ENCODE data around the gene RARB. TPM values are rescaled to one million over a fixed set of nuclear protein-coding genes. Genes with fewer than 3 reads are reported as not detected.

RARB gene
- polyA plus RNA-seq, 1 donor (not counting 4 experiments of a cell fraction or from before 2014, with no cell fraction given) = 0.03 TPM

GRCh38 chr3:25565807-25566206 lies 137.7 kb downstream of the RARB start:
- no peaks in the 10 kb centered on the region for H4K20me1 ChIP-seq (ENCODE audit: control insufficient read depth, extremely low read depth, insufficient read depth, low read length)
- H3K27ac ChIP-seq (ENCODE audit: control insufficient read depth, insufficient read depth, low read length) = no peak overlapping the region
- H2AFZ ChIP-seq (ENCODE audit: control insufficient read depth, low read length) = no peak overlapping the region
- no peak overlapping the region for H3K4me3 ChIP-seq (ENCODE audit: control insufficient read depth in 2 of 3, extremely low read depth in 1 of 3, insufficient read depth in 2 of 3, low read depth in 1 of 3, low read length in 3 of 3)
- no peaks in the 10 kb centered on the region for H3K27me3 ChIP-seq (ENCODE audit: control insufficient read depth, extremely low read depth, insufficient read depth, low read length)
- no peak for TF ChIP-seq CTCF (optimal IDR thresholded peaks at IDR 0.05 in 1 of 3, IDR thresholded peaks at IDR 0.05 in 1 of 3, conservative IDR thresholded peaks at IDR 0.05 in 1 of 3; ENCODE audit: extremely low read depth in 1 of 3, insufficient read depth in 2 of 3, low read length in 3 of 3)
- TF ChIP-seq EZH2 (IDR thresholded peaks at IDR 0.05; ENCODE audit: low read length) = no peak
- no peaks in the 10 kb centered on the region for H3K9me1 ChIP-seq (ENCODE audit: control insufficient read depth, extremely low read depth, insufficient read depth, low read length)
- H3K4me1 ChIP-seq (ENCODE audit: control insufficient read depth, extremely low read depth, insufficient read depth, low read length) = no peaks in the 10 kb centered on the region
- no peak for FAIRE-seq
- DNase-seq (ENCODE audit: low read depth, low spot score) = no peak
- H3K36me3 ChIP-seq (ENCODE audit: control insufficient read depth in 2 of 2, extremely low read depth in 1 of 2, insufficient read depth in 2 of 2, low read length in 2 of 2) = no peaks in the 10 kb centered on the region
- no peaks in the 10 kb centered on the region for H3K9me3 ChIP-seq (ENCODE audit: control insufficient read depth, low read depth, low read length)
- dilution Hi-C loops (cut with MboI; ENCODE audit: extremely low pct_ligation_motif_present, low sequenced_read_pairs) = no loop called here
- H3K9ac ChIP-seq (ENCODE audit: control insufficient read depth, extremely low read depth, insufficient read depth, low read length) = no peak overlapping the region
- no peaks in the 10 kb centered on the region for H3K79me2 ChIP-seq (ENCODE audit: control insufficient read depth, insufficient read depth, low read length)
- no peak overlapping the region for H3K4me2 ChIP-seq (ENCODE audit: control insufficient read depth, extremely low read depth, insufficient read depth, low read depth, low read length)

- no peaks in the 10 kb centered on the region for H4K20me1 ChIP-seq (ENCODE audit: control insufficient read depth, extremely low read depth, insufficient read depth, low read length)
- H3K79me2 ChIP-seq (ENCODE audit: control insufficient read depth, insufficient read depth, low read length) = no peaks in the 10 kb centered on the region
- H3K9me3 ChIP-seq (ENCODE audit: control insufficient read depth, low read depth, low read length) = no peaks in the 10 kb centered on the region
- H3K4me1 ChIP-seq (ENCODE audit: control insufficient read depth, extremely low read depth, insufficient read depth, low read length) = no peaks in the 10 kb centered on the region
- DNase-seq (ENCODE audit: low read depth, low spot score) = no peak
- dilution Hi-C loops (cut with MboI; ENCODE audit: extremely low pct_ligation_motif_present, low sequenced_read_pairs) = no loop called here
- no peak for FAIRE-seq
- no peaks in the 10 kb centered on the region for H3K27me3 ChIP-seq (ENCODE audit: control insufficient read depth, extremely low read depth, insufficient read depth, low read length)
- TF ChIP-seq EZH2 (IDR thresholded peaks at IDR 0.05; ENCODE audit: low read length) (no peak), CTCF (optimal IDR thresholded peaks at IDR 0.05 in 1 of 3, IDR thresholded peaks at IDR 0.05 in 1 of 3, conservative IDR thresholded peaks at IDR 0.05 in 1 of 3; ENCODE audit: extremely low read depth in 1 of 3, insufficient read depth in 2 of 3, low read length in 3 of 3) (no peak)
- no peaks in the 10 kb centered on the region for H3K36me3 ChIP-seq (ENCODE audit: control insufficient read depth in 2 of 2, extremely low read depth in 1 of 2, insufficient read depth in 2 of 2, low read length in 2 of 2)
- no peak overlapping the region for H3K9ac ChIP-seq (ENCODE audit: control insufficient read depth, extremely low read depth, insufficient read depth, low read length)
- H2AFZ ChIP-seq (ENCODE audit: control insufficient read depth, low read length) = no peak overlapping the region
- no peak overlapping the region for H3K4me3 ChIP-seq (ENCODE audit: control insufficient read depth in 2 of 3, extremely low read depth in 1 of 3, insufficient read depth in 2 of 3, low read depth in 1 of 3, low read length in 3 of 3)
- no peak overlapping the region for H3K27ac ChIP-seq (ENCODE audit: control insufficient read depth, insufficient read depth, low read length)
- no peak overlapping the region for H3K4me2 ChIP-seq (ENCODE audit: control insufficient read depth, extremely low read depth, insufficient read depth, low read depth, low read length)
- no peaks in the 10 kb centered on the region for H3K9me1 ChIP-seq (ENCODE audit: control insufficient read depth, extremely low read depth, insufficient read depth, low read length)
These were observed 138.4 kb downstream of the RARB start for GRCh38 chr3:25566358-25566920.
